PFSK-1 (cell line): ENCODE data around the gene ZNF296.

Source experiments
- FOXP2 ChIP-seq: optimal IDR thresholded peaks from 2 replicates; pipeline ENCODE3; 2011; ENCODE audit warnings: borderline replicate concordance, control low read depth, inconsistent platforms; ENCODE audit not compliant: insufficient read depth; ENCODE audit errors: extremely low read length, extremely low read depth
- POLR2AphosphoS5 ChIP-seq: IDR thresholded peaks from 2 replicates; pipeline ENCODE4 v1.6.1; 2012; ENCODE audit warnings: low read depth, mild to moderate bottlenecking, control low read depth, low read length, moderate library complexity
- REST ChIP-seq, 2 experiments: IDR thresholded peaks; 2 replicates each; pipeline versions ENCODE4 v1.6.1 to v1.8.0; 2011 to 2012; ENCODE audit warnings: low read depth in 2 of 2, low read length in 2 of 2, control low read depth in 1 of 2, inconsistent platforms in 1 of 2, mild to moderate bottlenecking in 1 of 2, moderate library complexity in 1 of 2; ENCODE audit not compliant: insufficient read depth in 1 of 2
- SIN3A ChIP-seq: IDR thresholded peaks from 2 replicates; pipeline ENCODE4 v1.6.1; 2012; ENCODE audit warnings: mild to moderate bottlenecking, low read length, moderate library complexity, borderline replicate concordance; ENCODE audit not compliant: insufficient read depth
- TAF1 ChIP-seq: IDR thresholded peaks from 2 replicates; pipeline ENCODE4 v1.6.1; 2012; ENCODE audit warnings: low read length, control low read depth, borderline replicate concordance; ENCODE audit not compliant: insufficient read depth

GRCh38 chr19:45027371-45027770 is 48.9 kb downstream of the ZNF296 start:
- TF ChIP-seq POLR2AphosphoS5: no peak
- no peak for TF ChIP-seq SIN3A
- no peak for TF ChIP-seq FOXP2
- no peak for TF ChIP-seq TAF1
- no peak for TF ChIP-seq REST (IDR thresholded peaks at IDR 0.05; ENCODE audit: insufficient read depth in 1 of 2, low read depth in 2 of 2, low read length in 2 of 2)
